Brain microvascular endothelial cell (primary cell): ENCODE results near the gene HS3ST4.

Experiments
- DNase-seq: peaks from one replicate; pipeline ENCODE4 v3.0.0-alpha.2; 2020
- H3K27ac ChIP-seq: fragments of 250-450 bp; sonication (Bioruptor Pico); 2 replicates; pipeline ENCODE4 v1.5.1; 2020; ENCODE audit warnings: mild to moderate bottlenecking, moderate library complexity
- H3K27me3 ChIP-seq: fragments of 250-450 bp; sonication (Bioruptor Pico); replicated peaks from 2 replicates; pipeline ENCODE4 v1.5.1; 2020; ENCODE audit warnings: mild to moderate bottlenecking
- H3K36me3 ChIP-seq: fragments of 250-450 bp; sonication (Bioruptor Pico); replicated peaks from 2 replicates; pipeline ENCODE4 v1.5.1; 2020; ENCODE audit warnings: mild to moderate bottlenecking
- H3K4me3 ChIP-seq: 2 replicates; pipeline ENCODE4 v1.5.1; 2011; ENCODE audit warnings: low read depth, mild to moderate bottlenecking, control low read depth, low read length, moderate library complexity
- in situ Hi-C: cut with HindIII; loops from 2 replicates; pipeline ENCODE4 v1.10.0; 2017; ENCODE audit warnings: low sequenced_read_pairs, low pct_ligation_motif_present
- TF ChIP-seq, protein P1 (sequence below): IDR thresholded peaks from 2 replicates; pipeline ENCODE4 v1.5.1; 2011; ENCODE audit warnings: low read depth, mild to moderate bottlenecking, moderate library complexity, low read length, control low read depth, inconsistent platforms; ENCODE audit errors: missing control alignments

Gene HS3ST4

DNA sequence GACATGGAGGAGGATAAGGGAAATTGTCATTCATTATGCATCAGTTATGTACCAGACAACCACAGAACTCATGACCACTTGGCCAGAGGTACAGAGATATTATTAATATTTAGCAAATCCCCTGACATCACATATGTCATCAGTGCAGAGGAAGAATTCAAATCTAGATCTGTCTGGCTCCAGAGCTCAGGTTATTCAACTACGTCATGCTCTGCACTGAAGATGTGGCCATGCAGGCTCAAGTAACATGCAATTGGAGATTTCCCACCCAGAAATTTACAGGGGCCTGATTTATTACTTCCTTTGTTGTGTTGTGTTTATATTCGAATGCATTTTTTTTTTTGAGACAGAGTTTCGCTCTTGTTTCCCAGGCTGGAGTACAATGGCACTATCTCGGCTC is 224.3 kb downstream of the HS3ST4 start:
- H3K27me3 ChIP-seq: no peaks in the 10 kb centered on the region
- H3K27ac ChIP-seq: no peak overlapping the region
- no peaks in the 10 kb centered on the region for H3K36me3 ChIP-seq
- in situ Hi-C loops: no loop called here
- TF ChIP-seq, protein P1, sequence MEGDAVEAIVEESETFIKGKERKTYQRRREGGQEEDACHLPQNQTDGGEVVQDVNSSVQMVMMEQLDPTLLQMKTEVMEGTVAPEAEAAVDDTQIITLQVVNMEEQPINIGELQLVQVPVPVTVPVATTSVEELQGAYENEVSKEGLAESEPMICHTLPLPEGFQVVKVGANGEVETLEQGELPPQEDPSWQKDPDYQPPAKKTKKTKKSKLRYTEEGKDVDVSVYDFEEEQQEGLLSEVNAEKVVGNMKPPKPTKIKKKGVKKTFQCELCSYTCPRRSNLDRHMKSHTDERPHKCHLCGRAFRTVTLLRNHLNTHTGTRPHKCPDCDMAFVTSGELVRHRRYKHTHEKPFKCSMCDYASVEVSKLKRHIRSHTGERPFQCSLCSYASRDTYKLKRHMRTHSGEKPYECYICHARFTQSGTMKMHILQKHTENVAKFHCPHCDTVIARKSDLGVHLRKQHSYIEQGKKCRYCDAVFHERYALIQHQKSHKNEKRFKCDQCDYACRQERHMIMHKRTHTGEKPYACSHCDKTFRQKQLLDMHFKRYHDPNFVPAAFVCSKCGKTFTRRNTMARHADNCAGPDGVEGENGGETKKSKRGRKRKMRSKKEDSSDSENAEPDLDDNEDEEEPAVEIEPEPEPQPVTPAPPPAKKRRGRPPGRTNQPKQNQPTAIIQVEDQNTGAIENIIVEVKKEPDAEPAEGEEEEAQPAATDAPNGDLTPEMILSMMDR: no peak
- no peak overlapping the region for H3K4me3 ChIP-seq
- no peak for DNase-seq

DNA sequence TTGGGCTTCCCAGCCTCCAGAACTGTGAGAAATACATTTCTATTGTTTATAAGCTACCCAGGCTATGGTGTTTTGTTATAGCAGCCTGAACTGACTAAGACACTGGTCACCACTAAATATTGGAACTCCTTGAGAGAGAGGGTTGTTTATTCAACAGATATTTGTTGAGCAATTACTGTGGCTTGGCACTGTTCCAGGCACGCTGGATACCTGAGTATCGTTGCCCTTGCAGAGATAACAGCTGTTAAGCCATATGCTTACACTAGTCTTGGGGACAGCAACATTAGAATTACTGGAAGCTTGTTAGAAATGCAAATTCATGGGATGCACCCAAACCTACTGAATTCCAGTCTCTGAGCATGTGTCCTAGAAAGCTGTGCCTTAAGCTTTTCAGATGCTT is 230.7 kb downstream of the HS3ST4 start:
- H3K27ac ChIP-seq: no peak overlapping the region
- in situ Hi-C loops: no loop called here

DNA sequence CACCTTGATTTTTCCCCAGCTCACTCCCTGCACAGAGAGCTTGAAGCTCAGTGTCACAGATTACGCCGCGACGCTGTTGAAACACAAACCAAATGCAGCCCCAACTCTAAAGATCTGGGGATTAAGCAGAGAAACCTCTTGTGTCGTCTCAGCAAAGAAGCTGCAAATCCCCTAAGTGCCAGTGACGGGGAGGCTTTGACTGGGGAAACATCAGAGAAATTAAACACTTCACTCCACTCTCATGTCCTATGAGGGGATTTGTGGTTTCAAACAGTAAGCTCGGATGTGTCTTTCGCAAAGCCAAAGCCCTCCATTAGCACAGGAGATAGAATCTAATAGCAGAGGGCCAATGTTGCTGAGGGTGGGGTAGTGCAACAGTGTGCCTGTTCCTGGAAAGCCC is 233.7 kb downstream of the HS3ST4 start:
- in situ Hi-C loops: no loop called here
- TF ChIP-seq, protein P1: no peak
- no peak overlapping the region for H3K27ac ChIP-seq
- H3K4me3 ChIP-seq: no peak overlapping the region
- no peak for DNase-seq
- H3K27me3 ChIP-seq: no peaks in the 10 kb centered on the region
- H3K36me3 ChIP-seq: no peaks in the 10 kb centered on the region

More for the DNA sequence above, 230.7 kb downstream of the HS3ST4 start:
- no peak for DNase-seq
- Histone ChIP-seq H3K36me3 (no peaks in the 10 kb centered on the region), H3K27me3 (no peaks in the 10 kb centered on the region), H3K4me3 (no peak overlapping the region)
- TF ChIP-seq, protein P1: no peak

DNA sequence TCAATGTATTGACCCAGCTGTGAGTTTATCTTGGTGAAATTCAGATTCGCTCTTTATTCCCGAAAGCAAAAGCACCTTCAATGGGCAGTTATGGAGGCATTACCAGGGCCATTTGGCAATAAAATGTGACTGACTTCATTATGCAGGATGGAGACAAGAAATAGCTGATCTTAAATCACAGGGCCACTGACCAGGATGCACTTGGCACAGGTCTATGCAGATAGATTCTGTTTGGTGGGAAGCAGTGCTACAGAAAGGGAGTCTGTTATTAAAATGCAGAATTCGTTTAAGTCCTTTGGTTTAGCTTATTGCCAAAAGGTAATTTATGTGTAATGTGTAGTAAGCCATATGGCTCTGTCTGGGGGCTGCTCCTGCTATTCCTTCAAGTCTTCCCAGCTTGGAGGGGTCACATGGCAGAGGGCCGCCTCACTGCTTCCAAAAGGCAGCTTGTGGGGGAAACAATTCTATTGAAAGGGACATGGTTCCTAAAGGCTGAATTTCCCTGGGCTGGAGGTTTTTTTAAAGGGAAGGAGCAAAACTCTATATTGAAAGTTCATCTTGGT is 239.8 kb downstream of the HS3ST4 start:
- H3K36me3 ChIP-seq: no peaks in the 10 kb centered on the region
- H3K27ac ChIP-seq: no peak overlapping the region
- TF ChIP-seq, protein P1: no peak
- in situ Hi-C loops: no loop called here
- H3K27me3 ChIP-seq: no peaks in the 10 kb centered on the region
- no peak overlapping the region for H3K4me3 ChIP-seq
- no peak for DNase-seq

DNA sequence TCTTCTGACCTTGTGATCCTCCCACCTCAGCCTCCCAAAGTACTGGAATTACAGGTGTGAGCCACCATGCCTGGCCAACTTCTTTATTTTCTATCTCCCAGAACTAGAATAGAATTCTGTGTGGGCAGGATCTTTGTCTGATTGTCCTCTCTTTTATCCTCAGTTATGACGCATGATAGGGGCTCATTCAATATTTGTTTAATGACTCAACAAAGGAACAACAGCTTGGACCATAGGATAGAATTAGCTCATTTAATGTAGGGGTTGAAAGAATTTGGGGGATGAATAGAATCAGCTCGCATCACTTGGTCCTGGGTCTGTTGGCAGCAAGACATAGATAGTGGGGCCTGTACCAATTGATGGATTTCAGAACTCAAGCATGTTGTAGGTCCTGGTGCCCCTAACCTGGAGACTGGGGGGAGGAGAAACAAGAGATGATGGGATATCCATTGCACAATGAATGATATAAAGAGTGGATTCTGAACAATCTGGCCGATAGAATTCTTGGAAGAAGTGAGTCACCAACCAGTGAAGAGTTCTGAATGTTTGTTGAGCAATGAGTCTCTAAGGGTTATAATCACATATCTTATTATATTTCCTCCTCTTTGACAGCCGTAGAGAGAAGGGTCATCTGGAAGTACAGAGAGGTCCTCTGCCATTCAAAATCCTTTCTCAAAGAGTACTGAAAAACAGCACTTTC is 250.2 kb downstream of the HS3ST4 start:
- Histone ChIP-seq H3K36me3 (no peaks in the 10 kb centered on the region), H3K4me3 (no peak overlapping the region), H3K27ac (no peak overlapping the region), H3K27me3 (no peaks in the 10 kb centered on the region)
- in situ Hi-C loops: no loop called here
- TF ChIP-seq, protein P1: no peak
- DNase-seq: no peak
